Measurements from ENCODE around the gene PRRT4. TPM values are rescaled to one million over a fixed set of nuclear protein-coding genes. Genes with fewer than 3 reads are reported as not detected.

Gene PRRT4
- total and polyA plus RNA-seq, 9 of the 15 experiments (the other 6 are each of a cell fraction or from before 2014, with no cell fraction given): not detected

DNA sequence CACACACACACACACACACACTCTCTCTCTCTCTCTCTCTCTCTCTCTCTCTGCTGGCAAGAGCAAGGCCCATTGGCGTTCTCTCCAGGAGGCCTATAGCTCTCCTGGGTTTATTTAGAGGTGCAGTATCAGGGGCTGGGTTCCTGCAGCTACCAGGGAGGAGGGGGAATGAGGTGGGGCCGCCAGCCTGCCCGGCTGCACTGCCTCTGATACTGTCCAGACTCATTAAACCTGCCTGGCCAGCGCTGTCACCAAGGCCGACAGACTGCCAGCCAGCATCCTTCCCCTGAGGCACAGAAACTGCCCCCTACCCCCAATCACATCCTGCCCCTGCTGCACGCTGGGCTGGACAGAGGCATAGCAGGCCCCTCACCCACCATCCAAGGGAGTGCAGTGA is 4.3 kb downstream of the PRRT4 start (continued):
- TF ChIP-seq, protein P1, sequence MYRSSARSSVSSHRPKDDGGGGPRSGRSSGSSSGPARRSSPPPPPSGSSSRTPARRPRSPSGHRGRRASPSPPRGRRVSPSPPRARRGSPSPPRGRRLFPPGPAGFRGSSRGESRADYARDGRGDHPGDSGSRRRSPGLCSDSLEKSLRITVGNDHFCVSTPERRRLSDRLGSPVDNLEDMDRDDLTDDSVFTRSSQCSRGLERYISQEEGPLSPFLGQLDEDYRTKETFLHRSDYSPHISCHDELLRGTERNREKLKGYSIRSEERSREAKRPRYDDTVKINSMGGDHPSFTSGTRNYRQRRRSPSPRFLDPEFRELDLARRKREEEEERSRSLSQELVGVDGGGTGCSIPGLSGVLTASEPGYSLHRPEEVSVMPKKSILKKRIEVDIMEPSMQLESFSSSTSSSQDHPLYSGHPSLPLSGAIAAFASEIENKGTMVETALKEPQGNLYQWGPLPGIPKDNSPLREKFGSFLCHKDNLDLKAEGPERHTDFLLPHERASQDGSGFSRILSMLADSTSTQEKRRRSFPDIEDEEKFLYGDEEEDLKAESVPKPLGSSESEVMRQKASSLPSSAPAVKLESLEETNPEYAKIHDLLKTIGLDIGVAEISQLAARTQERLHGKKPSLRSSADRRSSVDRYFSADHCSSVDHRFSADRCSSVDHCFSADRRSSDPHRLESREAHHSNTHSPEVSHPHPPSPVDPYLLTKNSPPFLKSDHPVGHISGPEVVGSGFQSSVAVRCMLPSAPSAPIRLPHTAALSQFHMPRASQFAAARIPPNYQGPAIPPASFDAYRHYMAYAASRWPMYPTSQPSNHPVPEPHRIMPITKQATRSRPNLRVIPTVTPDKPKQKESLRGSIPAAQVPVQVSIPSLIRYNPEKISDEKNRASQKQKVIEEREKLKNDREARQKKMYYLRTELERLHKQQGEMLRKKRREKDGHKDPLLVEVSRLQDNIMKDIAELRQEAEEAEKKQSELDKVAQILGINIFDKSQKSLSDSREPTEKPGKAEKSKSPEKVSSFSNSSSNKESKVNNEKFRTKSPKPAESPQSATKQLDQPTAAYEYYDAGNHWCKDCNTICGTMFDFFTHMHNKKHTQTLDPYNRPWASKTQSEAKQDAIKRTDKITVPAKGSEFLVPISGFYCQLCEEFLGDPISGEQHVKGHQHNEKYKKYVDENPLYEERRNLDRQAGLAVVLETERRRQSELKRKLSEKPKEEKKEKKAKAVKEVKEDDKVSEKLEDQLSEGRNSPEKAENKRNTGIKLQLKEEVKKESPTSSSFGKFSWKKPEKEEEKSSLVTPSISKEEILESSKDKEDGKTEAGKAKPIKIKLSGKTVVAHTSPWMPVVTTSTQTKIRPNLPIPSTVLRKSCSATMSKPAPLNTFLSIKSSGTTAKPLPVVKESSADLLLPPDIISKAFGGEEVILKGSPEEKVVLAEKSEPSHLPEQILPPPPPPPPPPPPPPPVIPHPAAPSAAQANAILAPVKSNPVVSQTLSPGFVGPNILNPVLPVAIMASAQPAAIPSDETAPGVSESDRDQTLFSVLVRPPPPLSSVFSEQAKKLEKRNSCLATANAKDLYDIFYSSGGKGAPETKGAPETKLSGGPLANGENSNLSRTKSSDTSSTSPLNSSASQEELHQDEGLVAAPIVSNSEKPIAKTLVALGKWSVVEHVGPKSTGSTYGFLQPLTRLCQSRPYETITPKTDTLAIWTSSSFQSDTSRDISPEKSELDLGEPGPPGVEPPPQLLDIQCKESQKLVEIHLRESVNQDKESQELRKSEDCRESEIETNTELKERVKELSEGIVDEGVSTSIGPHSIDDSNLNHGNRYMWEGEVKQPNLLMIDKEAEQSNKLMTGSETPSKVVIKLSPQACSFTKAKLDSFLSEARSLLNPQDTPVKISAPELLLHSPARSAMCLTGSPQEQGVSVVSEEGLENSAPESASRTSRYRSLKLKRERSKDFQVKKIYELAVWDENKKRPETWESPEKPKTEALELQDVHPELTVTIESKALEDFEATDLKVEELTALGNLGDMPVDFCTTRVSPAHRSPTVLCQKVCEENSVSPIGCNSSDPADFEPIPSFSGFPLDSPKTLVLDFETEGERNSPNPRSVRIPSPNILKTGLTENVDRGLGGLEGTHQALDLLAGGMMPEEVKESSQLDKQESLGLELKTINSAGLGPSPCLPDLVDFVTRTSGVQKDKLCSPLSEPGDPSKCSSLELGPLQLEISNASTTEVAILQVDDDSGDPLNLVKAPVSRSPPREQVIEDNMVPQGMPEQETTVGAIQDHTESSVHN (IDR thresholded peaks at IDR 0.05; ENCODE audit: borderline replicate concordance in 1 of 2, low read depth in 1 of 2): no peak
- TF ChIP-seq BCOR (IDR thresholded peaks at IDR 0.05): no peak
- no peak for TF ChIP-seq MBD2 (IDR thresholded peaks at IDR 0.05; ENCODE audit: borderline replicate concordance, low read depth)
- no peak for TF ChIP-seq MYC (IDR thresholded peaks at IDR 0.05; ENCODE audit: low read depth, low read length)
- no peak for TF ChIP-seq MYC (CRISPR knock-in tag; IDR thresholded peaks at IDR 0.05; ENCODE audit: borderline replicate concordance, low read depth)
- no peak for TF ChIP-seq SREBF2 (CRISPR knock-in tag; IDR thresholded peaks at IDR 0.05)

Data from K562 (cell line).